ENCODE measurements around the gene RASGRF2. TPM values are rescaled to one million over a fixed set of nuclear protein-coding genes. Genes with fewer than 3 reads are reported as not detected.

The RASGRF2 gene
- total and polyA plus RNA-seq, 9 of the 15 experiments (the other 6 are each of a cell fraction or from before 2014, with no cell fraction given): 0.01 to 0.22 (median 0.08) TPM; not detected in 2

- TF ChIP-seq MGA (IDR thresholded peaks at IDR 0.05) (peak; percentile 77), RB1 (IDR thresholded peaks at IDR 0.05; ENCODE audit: low read depth) (no peak), USF1 (CRISPR knock-in tag; IDR thresholded peaks at IDR 0.05) (peak; percentile 58), ZNF212 (CRISPR knock-in tag; IDR thresholded peaks at IDR 0.05) (no peak), SREBF1 (IDR thresholded peaks at IDR 0.05; ENCODE audit: borderline replicate concordance, low read depth, low read length) (no peak), ZNF764 (CRISPR knock-in tag; IDR thresholded peaks at IDR 0.05; ENCODE audit: low read depth) (no peak), NR2C1 (IDR thresholded peaks at IDR 0.05) (no peak), NR2C1 (tag; IDR thresholded peaks at IDR 0.05) (no peak), ZSCAN32 (CRISPR knock-in tag; IDR thresholded peaks at IDR 0.05) (no peak), MAZ (CRISPR knock-in tag; conservative IDR thresholded peaks at IDR 0.05 in 1 of 2, IDR thresholded peaks at IDR 0.05 in 1 of 2) (no peak), SRSF1 (IDR thresholded peaks at IDR 0.05; ENCODE audit: low read depth, low read length) (no peak), NBN (IDR thresholded peaks at IDR 0.05; ENCODE audit: low read depth) (no peak), ELK3 (CRISPR knock-in tag; IDR thresholded peaks at IDR 0.05) (no peak), ZNF780A (CRISPR knock-in tag; IDR thresholded peaks at IDR 0.05) (no peak), HNRNPH1 (optimal IDR thresholded peaks at IDR 0.05; ENCODE audit: low read depth, low read length) (no peak), L3MBTL2 (IDR thresholded peaks at IDR 0.05) (peak; percentile 71), ZNF224 (CRISPR knock-in tag; IDR thresholded peaks at IDR 0.05) (no peak), ILF3 (IDR thresholded peaks at IDR 0.05; ENCODE audit: borderline replicate concordance) (no peak)
Observed at GRCh38 chr5:81086881-81087281, 126.7 kb downstream of the RASGRF2 start (continued).

Data from K562 (cell line).